Uterus (tissue), 4 donors: ENCODE results near the gene CHST12. TPM values are rescaled to one million over a fixed set of nuclear protein-coding genes. Genes with fewer than 3 reads are reported as not detected.
A peak's percentile ranks its signal among the peaks of the same experiment; 100 is the strongest.
"Not testable (repeated sequence)": the region's sequence is repeated elsewhere in the genome, so short reads cannot be mapped to it uniquely, and the experiment has no call there.

Experiments used
- DNase-seq, 2 donors: peaks; one replicate each; pipeline ENCODE4 v3.0.0-alpha.2; 2019 to 2020
- H3K27ac ChIP-seq, 2 donors: fragments of 200-600 bp; sonication (generic); 1 replicate in 1 of 2; 2 replicates in 1 of 2; pipeline ENCODE4 v1.5.1; 2016 to 2018
- H3K27me3 ChIP-seq, 2 donors: fragments of 200-600 bp; sonication (generic); one replicate each; pipeline ENCODE4 v1.5.1; 2018 to 2019; ENCODE audit warnings: control low read depth in 1 of 2
- H3K36me3 ChIP-seq, 2 donors: fragments of 200-600 bp; sonication (generic); one replicate each; pipeline ENCODE4 v1.5.1; 2019; ENCODE audit warnings: control low read depth in 1 of 2
- H3K4me1 ChIP-seq, 2 donors: fragments of 200-600 bp; sonication (generic); one replicate each; pipeline ENCODE4 v1.5.1; 2018 to 2019; ENCODE audit warnings: control low read depth in 1 of 2
- H3K4me3 ChIP-seq, 2 donors: fragments of 200-600 bp; sonication (generic); 1 replicate in 1 of 2; 2 replicates in 1 of 2; pipeline ENCODE4 v1.5.1; 2018 to 2019; ENCODE audit warnings: mild to moderate bottlenecking in 1 of 2
- H3K9me3 ChIP-seq, 2 donors: fragments of 200-600 bp; sonication (generic); one replicate each; pipeline ENCODE4 v1.5.1; 2019; ENCODE audit warnings: control low read depth in 1 of 2
- CTCF ChIP-seq, 4 experiments: fragments of 200-600 bp in 2 of 4; fragments of 450-650 bp in 2 of 4; sonication (generic) in 2 of 4; IDR thresholded peaks; one replicate each; pipeline ENCODE4 v1.5.1; 2016 to 2019; ENCODE audit warnings: antibody characterized with exemption in 4 of 4, mild to moderate bottlenecking in 2 of 4, moderate library complexity in 1 of 4
- POLR2A ChIP-seq, 2 donors: fragments of 450-650 bp; IDR thresholded peaks; one replicate each; pipeline ENCODE4 v1.6.1; 2016; ENCODE audit warnings: antibody characterized with exemption in 2 of 2, mild to moderate bottlenecking in 1 of 2, moderate library complexity in 1 of 2
- intact Hi-C: fragments of 100-400 bp; cut with DNase I; formaldehyde crosslinking; loops from one replicate; pipeline ENCODE4 v1.15.1; 2023; ENCODE audit warnings: low total_unique reads
- total RNA-seq, 4 donors: library from RNA; depleted of rRNA in 3 of 4; stranded (reverse); fragments of >200 nt in 3 of 4; gene quantifications; one replicate each; pipeline versions ENCODE4 v1.1.0 to v1.2.4, GENCODE V29; 2014 to 2023
- donor health status: DM: yes; HTN: yes; CAD: no.

The CHST12 gene
- total RNA-seq, 4 donors from 2014 or later: 5.6 to 30.5 (median 8.3) TPM

- Histone ChIP-seq H3K27ac (no peak overlapping the region), H3K4me1 (no peaks in the 10 kb centered on the region), H3K9me3 (no peaks in the 10 kb centered on the region), H3K4me3 (no peak overlapping the region), H3K27me3 (no peaks in the 10 kb centered on the region), H3K36me3 (no peaks in the 10 kb centered on the region)
- DNase-seq: no peak
- TF ChIP-seq CTCF (IDR thresholded peaks at IDR 0.05) (no peak), POLR2A (IDR thresholded peaks at IDR 0.05) (no peak)
- intact Hi-C loops: no loop called here
Observed at GRCh38 chr7:2383543-2384274, 19.7 kb upstream of the CHST12 start.

GRCh38 chr7:2384354-2385243 lies 18.8 kb upstream of the CHST12 start:
- intact Hi-C loops: no loop called here
- no peaks in the 10 kb centered on the region for H3K9me3 ChIP-seq
- no peak overlapping the region for H3K4me3 ChIP-seq
- H3K36me3 ChIP-seq: no peaks in the 10 kb centered on the region
- no peak for DNase-seq
- no peaks in the 10 kb centered on the region for H3K4me1 ChIP-seq
- H3K27me3 ChIP-seq: no peaks in the 10 kb centered on the region
- TF ChIP-seq POLR2A (IDR thresholded peaks at IDR 0.05) (no peak), CTCF (IDR thresholded peaks at IDR 0.05) (no peak)
- H3K27ac ChIP-seq: no peak overlapping the region

DNA sequence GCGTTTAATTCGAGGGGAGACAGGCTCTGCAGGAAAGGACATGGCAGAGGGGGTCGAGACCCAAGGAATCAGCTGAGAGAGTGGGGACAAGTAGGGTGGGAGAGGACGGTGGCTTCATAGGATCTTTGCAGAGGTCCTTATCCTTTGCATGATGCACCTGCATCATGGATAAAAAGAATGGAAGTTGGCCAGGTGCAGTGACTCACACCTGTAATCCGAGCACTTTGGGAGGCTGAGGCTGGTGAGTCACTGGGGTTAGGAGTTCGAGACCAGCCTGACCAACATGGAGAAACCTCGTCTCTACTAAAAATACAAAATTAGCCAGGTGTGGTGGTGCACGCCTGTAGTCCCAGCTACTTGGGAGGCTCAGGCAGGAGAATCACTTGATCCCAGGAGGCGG lies 17.3 kb upstream of the CHST12 start:
- DNase-seq, intact Hi-C loops, H3K4me1 ChIP-seq, H3K9me3 ChIP-seq, H3K36me3 ChIP-seq, H3K27me3 ChIP-seq, H3K27ac ChIP-seq, H3K4me3 ChIP-seq: not testable (repeated sequence)

GRCh38 chr7:2386964-2387669 lies 16.3 kb upstream of the CHST12 start:
- no peaks in the 10 kb centered on the region for H3K36me3 ChIP-seq
- H3K27me3 ChIP-seq: no peaks in the 10 kb centered on the region
- no peaks in the 10 kb centered on the region for H3K9me3 ChIP-seq
- intact Hi-C loops: no loop called here
- no peaks in the 10 kb centered on the region for H3K4me1 ChIP-seq
- TF ChIP-seq CTCF (IDR thresholded peaks at IDR 0.05) (no peak), POLR2A (IDR thresholded peaks at IDR 0.05) (no peak)
- DNase-seq: no peak
- H3K4me3 ChIP-seq: no peak overlapping the region
- no peak overlapping the region for H3K27ac ChIP-seq

GRCh38 chr7:2387897-2388636 lies 15.3 kb upstream of the CHST12 start:
- H3K4me3 ChIP-seq: no peak overlapping the region
- intact Hi-C loops: no loop called here
- no peaks in the 10 kb centered on the region for H3K36me3 ChIP-seq
- H3K27me3 ChIP-seq: no peaks in the 10 kb centered on the region
- DNase-seq: peak in 1 of 2 donors; percentile 71
- no peak for TF ChIP-seq POLR2A (IDR thresholded peaks at IDR 0.05)
- no peak for TF ChIP-seq CTCF (IDR thresholded peaks at IDR 0.05)
- no peaks in the 10 kb centered on the region for H3K9me3 ChIP-seq
- no peak overlapping the region for H3K27ac ChIP-seq
- no peaks in the 10 kb centered on the region for H3K4me1 ChIP-seq
